22Rv1 (cell line): ENCODE data around the gene LRP5.

Experiments
- ZFX ChIP-seq: fragments of 450-650 bp; IDR thresholded peaks from 2 replicates; pipeline ENCODE4 v1.6.1; 2017; ENCODE audit warnings: antibody characterized with exemption, borderline replicate concordance
- TF ChIP-seq, protein P1 (sequence below): fragments of 450-650 bp; IDR thresholded peaks from 2 replicates; pipeline ENCODE4 v1.5.1; 2017; ENCODE audit warnings: mild to moderate bottlenecking

DNA sequence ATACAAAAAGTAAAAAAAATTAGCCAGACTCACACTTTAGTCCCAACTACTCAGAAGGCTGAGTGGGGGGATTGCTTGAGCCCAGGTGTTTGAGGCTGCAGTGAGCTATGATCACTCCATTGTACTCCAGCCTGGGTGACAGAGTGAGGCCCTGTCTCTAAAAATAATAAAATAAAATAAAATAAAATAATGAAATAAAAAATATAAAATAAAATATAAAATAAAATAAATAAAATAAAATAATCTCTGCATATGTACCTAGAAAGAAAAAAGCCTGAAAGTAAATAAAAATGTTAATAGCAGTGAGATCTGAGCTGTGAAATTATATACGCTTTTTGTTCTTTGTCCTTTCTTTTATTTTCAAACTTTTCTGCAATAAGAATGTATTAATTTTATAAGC lies 17.1 kb upstream of the LRP5 start:
- TF ChIP-seq, protein P1, sequence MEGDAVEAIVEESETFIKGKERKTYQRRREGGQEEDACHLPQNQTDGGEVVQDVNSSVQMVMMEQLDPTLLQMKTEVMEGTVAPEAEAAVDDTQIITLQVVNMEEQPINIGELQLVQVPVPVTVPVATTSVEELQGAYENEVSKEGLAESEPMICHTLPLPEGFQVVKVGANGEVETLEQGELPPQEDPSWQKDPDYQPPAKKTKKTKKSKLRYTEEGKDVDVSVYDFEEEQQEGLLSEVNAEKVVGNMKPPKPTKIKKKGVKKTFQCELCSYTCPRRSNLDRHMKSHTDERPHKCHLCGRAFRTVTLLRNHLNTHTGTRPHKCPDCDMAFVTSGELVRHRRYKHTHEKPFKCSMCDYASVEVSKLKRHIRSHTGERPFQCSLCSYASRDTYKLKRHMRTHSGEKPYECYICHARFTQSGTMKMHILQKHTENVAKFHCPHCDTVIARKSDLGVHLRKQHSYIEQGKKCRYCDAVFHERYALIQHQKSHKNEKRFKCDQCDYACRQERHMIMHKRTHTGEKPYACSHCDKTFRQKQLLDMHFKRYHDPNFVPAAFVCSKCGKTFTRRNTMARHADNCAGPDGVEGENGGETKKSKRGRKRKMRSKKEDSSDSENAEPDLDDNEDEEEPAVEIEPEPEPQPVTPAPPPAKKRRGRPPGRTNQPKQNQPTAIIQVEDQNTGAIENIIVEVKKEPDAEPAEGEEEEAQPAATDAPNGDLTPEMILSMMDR = no peak
- TF ChIP-seq ZFX = no peak
